HG03457 (cell line): ENCODE data around the gene PLK5.
"Not testable (repeated sequence)": the region's sequence is repeated elsewhere in the genome, so short reads cannot be mapped to it uniquely, and the experiment has no call there.

ENCODE experiments used
- ATAC-seq: cut with Tn5 transposase; IDR thresholded peaks from one replicate; pipeline ENCODE4 v1.9.1; 2021; ENCODE audit warnings: moderate number of reproducible peaks; ENCODE audit not compliant: unreplicated experiment

PLK5 gene

GRCh38 chr19:1524972-1525325 is 1.1 kb downstream of the PLK5 start:
- ATAC-seq: no peak

DNA sequence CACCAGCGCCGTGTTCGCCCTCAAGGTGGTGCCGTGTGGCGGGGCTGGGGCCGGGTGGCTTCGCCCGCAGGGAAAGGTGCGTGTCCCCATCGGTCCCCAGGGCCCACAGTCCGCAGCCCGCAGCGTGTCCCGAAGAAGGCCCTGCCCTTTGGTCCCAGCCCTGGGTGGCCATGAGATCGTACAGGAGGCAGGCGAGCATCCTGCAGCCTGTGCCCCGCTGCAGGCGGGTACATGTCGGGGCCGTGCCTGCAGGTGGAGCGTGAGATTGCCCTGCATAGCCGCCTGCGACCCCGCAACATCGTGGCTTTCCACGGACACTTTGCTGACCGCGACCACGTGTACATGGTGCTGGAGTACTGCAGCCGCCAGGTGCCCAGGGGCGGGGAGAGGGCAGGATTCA is 1.5 kb downstream of the PLK5 start:
- ATAC-seq: no peak

DNA sequence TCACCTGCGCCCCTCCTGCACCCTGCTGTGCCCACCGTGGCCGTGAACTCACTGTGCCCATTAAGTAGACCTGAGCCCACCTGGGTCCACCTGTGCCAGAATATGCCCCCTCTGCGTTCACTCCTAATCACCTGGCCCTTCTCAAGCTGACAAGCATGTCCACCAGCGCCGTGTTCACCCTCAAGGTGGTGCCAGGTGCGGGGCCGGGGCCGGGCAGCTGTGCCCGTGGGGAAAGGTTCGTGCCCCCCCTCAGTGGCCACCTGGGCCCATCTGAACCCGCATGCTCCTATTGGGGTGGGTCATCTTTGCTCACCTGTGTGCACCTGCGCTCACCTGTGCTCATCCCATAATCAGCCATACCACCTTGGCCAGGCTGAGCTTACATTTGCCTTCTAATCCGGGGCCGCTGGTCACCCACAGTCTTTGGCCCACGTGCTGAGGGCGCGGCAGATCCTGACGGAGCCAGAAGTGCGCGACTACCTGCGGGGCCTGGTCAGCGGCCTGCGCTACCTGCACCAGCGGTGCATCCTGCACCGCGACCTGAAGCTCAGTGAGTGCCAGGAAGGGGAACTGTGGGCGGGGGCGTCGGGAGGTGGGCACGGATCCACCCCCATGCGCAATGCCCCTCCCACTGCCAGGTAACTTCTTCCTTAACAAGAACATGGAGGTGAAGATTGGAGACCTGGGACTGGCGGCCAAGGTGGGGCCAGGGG is 2.3 kb downstream of the PLK5 start:
- no peak for ATAC-seq

DNA sequence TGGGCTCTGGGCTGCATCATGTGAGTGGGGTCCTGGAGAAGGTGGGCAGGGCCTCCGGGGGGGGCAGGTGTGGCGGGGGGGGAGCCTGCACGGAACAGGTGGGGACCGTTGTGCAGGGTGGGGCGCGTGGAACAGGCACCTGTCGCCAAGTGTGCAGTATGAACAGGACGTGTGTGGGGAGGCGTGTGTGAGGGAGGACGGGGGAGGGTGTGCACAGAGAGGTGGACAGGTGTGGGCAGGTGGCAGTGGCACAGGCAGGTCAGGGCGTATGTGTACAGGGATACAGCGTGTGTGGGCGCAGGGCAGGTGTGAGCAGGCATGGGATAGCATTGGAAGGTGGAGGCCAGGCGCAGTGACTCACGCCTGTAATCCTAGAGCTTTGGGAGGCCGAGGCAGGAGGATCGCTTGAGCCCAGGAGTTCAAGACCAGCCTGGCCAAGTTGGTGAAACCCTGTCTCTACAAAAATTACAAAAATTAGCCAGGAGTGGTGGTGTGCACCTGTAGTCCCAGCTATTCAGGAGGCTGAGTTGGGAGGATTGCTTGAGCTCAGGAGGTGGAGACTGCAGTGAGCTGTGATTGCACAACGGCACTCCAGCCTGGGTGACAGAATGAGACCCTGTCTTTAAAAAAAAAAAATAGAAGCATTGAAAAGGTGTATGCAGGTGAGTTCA is 3.2 kb downstream of the PLK5 start:
- ATAC-seq: no peak

GRCh38 chr19:1527650-1528309 is 3.9 kb downstream of the PLK5 start:
- ATAC-seq: no peak

- no peak for ATAC-seq
These were observed 4.9 kb downstream of the PLK5 start for GRCh38 chr19:1528596-1529429.

GRCh38 chr19:1529430-1529816 is 5.5 kb downstream of the PLK5 start:
- ATAC-seq: no peak

GRCh38 chr19:1530856-1531255 is 7.0 kb downstream of the PLK5 start:
- not testable (repeated sequence) for ATAC-seq

DNA sequence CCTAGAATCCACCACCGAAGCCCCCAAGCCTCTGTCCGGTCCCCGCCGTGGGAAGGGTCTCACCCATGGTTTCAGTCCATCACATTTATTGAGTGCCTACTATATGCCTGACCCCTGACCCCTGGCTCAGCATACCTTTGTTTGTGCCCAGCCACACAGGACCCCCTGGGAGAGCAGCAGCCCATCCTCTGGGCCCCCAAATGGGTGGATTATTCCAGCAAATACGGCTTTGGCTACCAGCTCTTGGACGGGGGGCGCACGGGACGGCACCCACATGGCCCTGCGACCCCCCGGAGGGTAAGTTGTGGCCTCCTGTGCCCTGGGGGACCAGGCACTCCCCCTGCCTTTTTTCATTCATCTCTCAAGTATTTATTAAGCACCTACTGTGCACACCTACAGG is 7.7 kb downstream of the PLK5 start:
- ATAC-seq: no peak

DNA sequence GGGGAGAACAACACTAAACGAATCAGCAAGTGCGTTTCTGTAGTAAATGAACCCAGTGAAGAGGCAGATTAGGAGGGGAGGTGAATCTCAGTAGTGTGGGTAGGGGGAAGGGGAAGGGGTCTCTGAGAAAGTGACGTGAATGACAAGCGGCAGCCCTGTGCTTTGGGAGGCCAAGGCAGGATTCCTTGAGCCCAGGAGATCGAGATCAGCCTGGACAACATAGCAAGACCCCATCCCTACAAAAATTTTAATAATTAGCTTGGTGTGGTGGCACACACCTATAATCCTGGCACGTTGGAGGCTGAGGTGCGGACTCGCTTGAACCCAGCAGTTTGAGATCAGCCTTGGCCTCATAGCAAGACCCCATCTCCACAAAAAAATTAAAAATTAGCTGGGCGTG is 8.1 kb downstream of the PLK5 start:
- no peak for ATAC-seq

DNA sequence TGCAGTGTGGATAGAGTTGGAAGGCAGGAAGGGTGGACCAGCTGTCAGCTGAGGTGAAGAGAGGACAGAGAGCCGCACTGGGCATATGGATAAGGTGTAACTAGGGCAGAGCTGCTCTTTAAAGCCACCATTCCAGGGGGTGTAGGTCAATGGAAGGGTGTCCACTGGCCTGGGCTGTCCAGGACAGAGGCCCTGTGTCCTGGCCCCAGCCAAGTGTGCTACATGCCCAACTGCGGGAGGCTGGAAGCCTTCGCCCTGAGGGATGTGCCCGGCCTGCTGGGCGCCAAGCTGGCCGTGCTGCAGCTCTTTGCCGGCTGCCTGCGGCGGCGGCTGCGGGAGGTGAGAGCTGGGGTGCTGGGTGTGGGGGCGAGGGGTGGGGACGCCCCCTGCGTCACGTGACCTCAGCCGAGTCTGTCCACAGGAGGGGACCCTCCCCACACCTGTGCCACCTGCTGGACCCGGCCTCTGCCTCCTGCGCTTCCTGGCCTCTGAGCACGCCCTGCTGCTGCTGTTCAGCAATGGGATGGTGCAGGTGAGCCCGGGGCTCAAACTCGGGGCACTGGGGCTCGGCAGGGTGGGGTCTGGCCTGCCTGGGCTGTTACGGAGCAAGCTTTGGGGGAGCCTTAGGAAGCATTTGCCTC is 9.8 kb downstream of the PLK5 start:
- ATAC-seq: no peak

DNA sequence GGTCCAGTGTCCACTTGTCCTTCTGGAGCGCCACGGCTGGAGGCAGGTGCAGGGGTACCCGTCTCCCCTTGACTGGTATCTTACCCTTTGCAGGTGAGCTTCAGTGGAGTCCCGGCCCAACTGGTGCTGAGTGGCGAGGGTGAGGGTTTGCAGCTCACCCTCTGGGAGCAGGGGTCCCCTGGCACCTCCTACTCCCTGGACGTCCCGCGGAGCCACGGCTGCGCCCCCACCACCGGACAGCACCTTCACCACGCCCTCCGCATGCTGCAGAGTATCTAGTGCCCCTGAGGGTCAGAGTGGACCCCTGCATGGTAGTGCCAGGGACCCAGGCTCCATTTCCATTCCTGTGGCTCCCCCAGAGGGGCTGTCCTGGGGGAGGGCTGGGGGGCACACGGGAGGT is 11.1 kb downstream of the PLK5 start:
- no peak for ATAC-seq

DNA sequence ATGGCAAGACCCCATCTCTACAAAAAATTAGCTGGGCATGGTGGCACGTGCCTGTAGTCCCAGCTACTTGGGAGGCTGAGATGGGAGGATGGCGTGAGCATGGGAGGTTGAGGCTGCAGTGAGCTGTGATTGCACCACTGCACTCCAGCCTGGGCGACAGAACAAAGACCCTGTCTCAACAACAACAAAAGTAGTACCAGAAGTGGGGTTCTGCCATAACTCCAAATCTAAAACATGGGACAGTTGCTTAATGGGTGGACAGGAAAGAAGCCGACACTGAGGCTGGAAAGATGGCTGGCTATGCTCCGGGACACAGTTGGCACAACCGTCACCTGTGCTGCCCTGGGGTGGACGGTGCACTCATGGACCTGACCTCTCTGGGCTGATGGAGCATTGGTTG is 11.8 kb downstream of the PLK5 start:
- not testable (repeated sequence) for ATAC-seq

DNA sequence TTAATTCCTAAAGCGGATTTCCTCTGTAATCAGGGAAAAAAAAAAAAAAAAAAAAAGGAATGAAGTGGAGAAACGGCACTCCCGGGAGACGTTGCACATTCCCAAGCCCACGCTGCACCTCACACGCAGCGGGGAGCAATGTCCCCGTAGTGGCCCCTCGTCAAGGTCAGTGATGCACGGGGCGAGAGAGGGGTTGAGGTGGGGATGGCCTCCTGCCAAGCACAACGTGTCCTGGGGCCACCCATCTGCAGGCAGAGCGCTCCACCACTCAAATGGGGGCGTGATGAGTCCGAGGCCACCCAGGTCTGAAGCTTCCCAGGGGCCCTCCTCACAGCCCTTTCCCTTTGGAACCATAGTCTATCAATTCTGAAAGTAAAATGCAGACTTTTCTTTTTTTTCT is 15.1 kb downstream of the PLK5 start:
- ATAC-seq: no peak

DNA sequence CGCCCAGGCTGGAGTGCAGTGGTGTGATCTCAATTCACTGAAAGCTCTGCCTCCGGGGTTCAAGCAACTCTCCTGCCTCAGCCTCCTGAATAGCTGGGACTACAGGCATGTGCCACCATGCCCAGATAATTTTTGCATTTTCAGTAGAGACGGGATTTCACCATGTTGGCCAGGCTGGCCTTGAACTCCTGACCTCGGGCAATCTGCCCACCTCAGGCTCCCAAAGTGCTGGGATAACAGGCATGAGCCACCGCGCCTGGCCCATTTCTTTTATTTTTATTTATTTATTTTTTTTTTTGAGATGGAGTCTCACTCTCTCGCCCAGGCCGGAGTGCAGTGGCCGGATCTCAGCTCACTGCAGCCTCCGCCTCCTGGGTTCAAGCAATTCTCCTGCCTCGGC is 15.9 kb downstream of the PLK5 start:
- ATAC-seq: not testable (repeated sequence)

- no peak for ATAC-seq
These were observed 16.6 kb downstream of the PLK5 start for GRCh38 chr19:1540365-1540925.

DNA sequence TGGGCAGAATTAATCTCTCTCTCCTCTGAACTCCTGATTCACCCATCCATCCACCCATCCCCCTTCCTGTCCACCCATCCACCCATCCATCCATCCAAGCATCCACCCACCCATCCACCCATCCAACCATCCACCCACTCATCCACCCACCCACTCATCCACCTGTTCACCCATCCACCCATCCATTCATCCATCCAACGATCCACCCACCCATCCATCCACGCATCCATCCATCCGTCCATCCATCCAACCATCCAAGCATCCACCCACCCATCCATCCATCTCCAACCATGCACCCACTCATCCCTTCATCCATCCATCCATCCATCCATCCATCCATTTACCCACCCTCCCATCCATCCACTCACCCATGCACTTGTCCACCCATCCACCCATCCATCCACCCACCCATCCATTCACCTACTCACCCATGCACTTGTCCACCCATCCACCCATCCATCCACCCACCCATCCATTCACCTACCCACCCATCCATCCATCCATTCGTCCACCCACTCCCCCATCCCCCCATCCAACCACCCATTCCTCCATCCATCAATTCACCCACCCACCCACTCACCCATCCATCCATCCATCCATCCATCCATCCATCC is 25.6 kb downstream of the PLK5 start:
- no peak for ATAC-seq

- ATAC-seq: no peak
These were observed 27.5 kb downstream of the PLK5 start for GRCh38 chr19:1551068-1552040.

GRCh38 chr19:1553415-1553814 is 29.5 kb downstream of the PLK5 start:
- no peak for ATAC-seq
